Germinal center (tissue), 1 donor: ENCODE results near the gene KANSL1.
"Not testable (repeated sequence)": the region's sequence is repeated elsewhere in the genome, so short reads cannot be mapped to it uniquely, and the experiment has no call there.

ENCODE experiments used
- DNase-seq: peaks from one replicate; pipeline ENCODE4 v3.0.0; 2012; ENCODE audit warnings: mixed read lengths, low spot score

The KANSL1 gene

DNA sequence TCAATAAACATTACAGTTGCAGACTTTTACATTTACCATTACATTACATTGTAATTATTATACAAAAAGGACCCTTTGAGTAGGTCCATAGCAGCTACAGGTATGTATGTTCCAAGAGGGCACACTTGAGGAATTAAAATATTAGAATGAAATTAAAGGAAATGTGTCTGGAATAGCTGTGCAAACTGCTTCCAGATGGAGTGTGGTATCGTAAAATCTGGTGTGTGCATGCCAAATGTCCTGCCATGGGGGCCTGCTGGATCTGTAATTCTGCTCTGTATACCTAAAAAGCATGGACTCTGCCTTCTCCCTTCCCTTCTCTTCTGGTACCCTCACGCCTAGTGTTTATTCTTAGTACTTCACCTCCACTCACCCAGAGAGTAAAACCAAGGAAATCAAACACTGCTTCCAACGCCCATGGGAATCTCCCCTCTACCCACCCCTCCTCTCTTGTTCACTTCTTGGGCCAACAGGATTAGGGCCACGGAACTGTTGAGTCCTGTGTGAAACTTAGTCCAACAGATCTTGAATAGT, 155.4 kb downstream of the KANSL1 start:
- DNase-seq = no peak

DNA sequence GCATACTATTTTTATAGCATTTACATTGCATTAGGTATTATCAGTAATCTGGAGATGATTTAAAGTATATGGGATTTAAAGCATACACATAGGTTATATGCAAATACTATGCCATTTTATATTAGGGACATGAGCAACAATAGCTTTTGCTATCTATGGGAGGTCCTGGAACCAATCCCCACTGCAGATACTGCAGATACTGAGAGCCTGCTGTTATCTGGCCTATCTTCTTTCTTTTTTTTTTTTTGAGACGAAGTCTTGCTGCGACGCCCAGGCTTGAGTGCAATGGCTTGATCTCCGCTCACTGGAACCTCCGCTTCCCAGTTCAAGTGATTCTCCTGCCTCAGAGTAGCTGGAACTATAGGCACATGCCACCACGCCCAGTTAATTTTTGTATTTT, 156.7 kb downstream of the KANSL1 start:
- no peak for DNase-seq

DNA sequence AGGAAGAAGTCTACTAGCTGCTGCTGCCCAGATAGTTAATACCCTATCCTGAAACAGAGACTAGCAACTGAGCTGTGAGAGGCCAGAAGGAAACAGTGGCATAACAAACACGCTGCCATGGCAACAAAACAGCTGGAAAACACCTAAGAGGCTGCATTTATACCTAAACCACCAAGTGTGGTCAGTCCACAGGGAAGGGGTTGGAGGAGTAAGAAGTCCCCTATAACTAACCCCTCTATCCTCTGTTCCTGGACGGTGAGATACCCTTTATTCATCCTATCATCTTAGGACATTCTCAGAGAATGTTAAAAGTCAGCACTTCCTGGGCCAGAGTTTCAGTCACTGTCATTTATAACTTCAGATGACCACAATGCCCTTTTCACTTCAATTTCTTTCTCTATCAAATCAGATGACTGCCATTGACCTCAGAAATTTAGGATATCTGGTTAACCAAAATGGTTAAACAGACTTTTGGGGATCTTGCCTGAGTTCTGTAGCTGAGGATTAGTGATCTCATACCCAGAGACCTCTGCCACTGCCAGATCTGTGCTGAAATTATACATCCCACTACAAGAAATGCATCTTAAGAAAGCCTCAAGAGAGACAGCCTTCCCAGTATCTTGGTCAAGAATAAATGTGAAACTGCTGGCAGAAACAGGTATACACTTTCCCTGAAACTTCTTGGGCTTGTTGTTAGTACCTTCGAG, 158.0 kb downstream of the KANSL1 start:
- no peak for DNase-seq

DNA sequence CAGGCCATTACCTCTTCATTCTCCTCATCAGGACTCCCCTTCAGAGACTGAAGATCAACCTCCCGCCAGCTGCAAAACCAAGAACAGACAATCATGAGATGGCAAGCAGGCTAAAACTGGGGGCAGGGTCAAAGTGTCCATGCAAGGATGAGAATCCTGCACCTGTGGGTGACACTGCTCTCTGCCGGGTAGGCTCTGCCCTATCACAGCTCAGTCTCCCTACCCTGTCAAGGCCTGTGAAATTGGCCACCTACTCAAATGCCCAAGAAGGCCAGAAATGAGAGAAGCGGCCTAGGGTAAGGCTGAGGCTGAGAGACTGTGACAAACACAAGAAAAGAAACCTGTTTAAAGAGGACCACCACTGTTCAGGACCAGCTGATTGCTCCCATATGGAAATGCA, 159.8 kb downstream of the KANSL1 start:
- no peak for DNase-seq

DNA sequence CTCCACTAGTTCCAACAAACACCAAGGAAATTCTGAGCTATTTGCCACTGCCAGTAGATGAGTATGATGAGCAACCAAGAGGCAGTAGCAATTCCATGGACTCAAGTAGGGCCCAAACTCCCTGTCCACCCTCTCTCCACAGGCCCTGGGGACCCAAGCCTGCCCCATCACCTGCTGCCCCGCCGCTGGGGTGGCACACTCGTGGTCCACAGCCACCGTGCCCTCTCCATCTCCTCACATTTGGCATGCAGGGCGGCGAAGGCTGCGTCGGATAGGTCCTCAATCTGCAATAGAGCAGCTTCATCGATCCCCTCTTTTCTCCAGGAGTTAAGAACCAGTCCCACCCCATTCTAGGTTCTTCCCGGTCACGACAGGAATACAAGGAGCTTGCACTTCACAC, 160.3 kb downstream of the KANSL1 start:
- no peak for DNase-seq

DNA sequence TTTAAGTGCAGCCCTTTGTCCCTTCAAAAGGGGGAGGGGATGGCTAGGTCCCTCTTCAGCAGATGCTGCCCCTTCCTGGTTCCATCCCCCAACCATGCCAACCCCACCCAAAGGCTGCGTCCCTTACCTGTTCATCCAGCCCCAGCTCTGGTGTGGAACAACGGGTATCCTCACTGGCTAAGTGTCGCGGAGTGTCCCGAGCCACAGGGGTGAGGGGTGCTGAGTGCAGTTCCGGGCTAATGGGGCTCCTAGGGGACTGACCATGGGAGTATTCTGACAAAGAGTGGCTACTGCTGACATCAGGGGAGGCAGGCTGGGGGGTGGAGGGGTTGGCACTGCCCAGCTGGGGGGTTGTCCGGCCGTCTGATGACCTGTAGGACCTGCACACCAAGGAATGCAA, 161.3 kb downstream of the KANSL1 start:
- DNase-seq = no peak

DNA sequence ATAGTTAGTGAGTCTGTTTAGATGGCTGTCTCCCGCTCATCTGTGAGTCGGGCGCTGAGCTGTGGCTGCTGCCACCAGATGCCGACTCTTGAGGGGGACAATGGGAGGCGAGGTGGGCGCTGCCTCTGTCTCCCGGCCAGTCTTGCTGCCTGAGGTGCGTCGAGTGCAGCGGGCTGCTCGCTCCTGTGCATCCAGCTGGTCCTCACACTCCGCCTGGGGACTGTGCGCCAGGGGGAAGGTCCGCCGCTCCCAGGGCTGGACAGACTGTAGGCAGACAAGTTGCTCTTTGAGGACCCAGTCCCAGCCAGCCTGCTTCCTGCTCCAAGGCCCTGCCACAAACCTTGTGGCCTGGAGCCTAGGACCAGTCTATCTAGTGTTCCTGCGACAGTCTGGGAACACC, 161.8 kb downstream of the KANSL1 start:
- DNase-seq = no peak

DNA sequence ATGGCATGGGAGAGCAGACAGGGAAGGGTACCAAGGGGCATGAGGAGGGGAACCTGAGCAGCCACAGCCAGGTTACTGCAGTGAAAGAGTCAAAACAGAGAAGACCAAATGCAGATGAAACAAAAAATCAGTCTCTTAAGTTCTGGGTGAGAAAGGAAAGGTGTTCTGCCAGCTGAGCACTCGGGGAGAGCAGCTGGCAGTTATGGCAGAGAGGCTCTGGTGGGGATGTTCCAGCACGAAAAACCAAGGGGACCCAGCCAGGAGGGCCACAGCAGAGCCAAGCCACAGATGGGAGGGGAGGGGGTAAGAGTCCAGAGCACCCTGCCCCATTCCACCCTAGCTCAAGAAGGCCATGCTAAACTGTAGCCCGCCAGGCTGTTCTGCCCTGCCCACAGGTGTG, 162.5 kb downstream of the KANSL1 start:
- no peak for DNase-seq

DNA sequence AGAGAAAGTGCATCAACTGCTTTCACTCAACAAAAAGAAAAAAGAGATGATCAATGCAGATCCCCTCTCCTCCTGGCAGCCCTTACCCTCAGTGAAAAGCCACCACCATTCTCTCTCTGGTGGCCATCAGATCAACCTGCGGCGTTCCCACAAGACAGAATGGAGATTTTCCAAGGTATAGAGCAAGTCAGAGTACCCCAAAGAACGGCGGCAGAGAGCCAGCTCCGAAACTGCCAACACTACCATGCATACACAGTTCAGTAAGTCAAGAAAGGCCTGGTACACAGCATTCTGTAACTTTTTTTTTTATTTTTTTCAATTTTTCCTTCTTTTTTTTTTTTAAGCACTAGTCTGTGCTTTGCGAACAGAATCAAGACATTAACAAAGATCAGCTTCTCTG, 163.6 kb downstream of the KANSL1 start:
- DNase-seq = no peak

DNA sequence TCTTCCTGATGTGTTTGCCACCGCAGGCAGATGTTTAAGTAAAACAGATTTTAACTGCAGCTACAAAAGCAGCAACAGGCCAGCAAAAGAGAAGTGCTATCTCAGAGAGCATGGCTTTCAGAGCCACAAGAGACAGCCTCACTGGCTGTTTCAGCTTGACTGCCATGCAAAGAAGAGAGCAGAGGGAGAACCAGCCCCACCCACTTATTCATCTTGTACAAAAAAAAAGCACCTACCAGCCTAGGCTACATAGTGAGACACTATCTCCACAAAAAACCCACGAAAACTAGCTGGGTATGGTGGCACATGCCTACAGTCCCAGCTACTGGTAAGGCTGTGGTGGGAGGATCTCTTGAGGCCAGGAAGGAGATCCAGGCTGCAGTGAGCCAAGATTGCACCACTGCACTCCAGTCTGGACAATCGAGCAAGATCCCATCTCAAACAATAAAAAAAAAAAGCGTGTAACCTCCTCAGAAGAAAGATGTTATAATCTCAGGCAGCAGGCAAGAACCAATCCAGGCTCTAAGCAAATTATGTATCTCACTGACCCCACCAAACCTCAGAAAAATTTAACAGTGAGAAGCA, 164.2 kb downstream of the KANSL1 start:
- peak; percentile 46 for DNase-seq

DNA sequence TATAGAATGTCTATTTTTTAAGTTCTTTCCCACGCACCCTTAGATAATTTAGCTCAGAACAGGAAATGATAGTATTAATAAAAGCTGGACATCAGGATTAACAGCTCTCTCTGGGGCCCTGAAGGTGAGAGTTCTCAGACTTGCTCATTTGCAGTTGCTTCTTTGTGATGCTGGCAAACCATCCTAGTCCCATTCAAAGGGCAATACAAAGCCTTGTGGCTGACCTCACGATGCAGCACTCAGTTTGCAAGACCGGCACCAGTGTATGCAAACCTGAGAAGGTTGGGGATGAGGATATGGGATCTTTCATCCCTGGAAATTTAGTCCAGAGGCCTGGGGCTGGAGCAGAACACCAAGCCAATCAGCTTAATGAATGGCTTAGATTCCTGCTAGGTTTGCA, 164.9 kb downstream of the KANSL1 start:
- no peak for DNase-seq

DNA sequence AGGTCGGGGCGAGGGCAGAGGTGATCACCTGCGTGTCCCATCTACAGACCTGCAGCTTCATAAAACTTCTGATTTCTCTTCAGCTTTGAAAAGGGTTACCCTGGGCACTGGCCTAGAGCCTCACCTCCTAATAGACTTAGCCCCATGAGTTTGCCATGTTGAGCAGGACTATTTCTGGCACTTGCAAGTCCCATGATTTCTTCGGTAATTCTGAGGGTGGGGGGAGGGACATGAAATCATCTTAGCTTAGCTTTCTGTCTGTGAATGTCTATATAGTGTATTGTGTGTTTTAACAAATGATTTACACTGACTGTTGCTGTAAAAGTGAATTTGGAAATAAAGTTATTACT, 165.3 kb downstream of the KANSL1 start:
- no peak for DNase-seq

DNA sequence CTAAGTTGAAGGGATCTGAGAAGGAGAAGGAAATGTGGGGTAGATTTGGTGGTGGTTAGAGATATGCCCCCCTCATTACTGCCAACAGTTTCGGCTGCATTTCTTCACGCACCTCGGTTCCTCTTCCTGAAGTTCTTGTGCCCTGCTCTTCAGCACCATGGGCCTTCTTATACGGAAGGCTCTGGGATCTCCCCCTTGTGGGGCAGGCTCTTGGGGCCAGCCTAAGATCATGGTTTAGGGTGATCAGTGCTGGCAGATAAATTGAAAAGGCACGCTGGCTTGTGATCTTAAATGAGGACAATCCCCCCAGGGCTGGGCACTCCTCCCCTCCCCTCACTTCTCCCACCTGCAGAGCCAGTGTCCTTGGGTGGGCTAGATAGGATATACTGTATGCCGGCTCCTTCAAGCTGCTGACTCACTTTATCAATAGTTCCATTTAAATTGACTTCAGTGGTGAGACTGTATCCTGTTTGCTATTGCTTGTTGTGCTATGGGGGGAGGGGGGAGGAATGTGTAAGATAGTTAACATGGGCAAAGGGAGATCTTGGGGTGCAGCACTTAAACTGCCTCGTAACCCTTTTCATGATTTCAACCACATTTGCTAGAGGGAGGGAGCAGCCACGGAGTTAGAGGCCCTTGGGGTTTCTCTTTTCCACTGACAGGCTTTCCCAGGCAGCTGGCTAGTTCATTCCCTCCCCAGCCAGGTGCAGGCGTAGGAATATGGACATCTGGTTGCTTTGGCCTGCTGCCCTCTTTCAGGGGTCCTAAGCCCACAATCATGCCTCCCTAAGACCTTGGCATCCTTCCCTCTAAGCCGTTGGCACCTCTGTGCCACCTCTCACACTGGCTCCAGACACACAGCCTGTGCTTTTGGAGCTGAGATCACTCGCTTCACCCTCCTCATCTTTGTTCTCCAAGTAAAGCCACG, 165.9 kb downstream of the KANSL1 start:
- no peak for DNase-seq

DNA sequence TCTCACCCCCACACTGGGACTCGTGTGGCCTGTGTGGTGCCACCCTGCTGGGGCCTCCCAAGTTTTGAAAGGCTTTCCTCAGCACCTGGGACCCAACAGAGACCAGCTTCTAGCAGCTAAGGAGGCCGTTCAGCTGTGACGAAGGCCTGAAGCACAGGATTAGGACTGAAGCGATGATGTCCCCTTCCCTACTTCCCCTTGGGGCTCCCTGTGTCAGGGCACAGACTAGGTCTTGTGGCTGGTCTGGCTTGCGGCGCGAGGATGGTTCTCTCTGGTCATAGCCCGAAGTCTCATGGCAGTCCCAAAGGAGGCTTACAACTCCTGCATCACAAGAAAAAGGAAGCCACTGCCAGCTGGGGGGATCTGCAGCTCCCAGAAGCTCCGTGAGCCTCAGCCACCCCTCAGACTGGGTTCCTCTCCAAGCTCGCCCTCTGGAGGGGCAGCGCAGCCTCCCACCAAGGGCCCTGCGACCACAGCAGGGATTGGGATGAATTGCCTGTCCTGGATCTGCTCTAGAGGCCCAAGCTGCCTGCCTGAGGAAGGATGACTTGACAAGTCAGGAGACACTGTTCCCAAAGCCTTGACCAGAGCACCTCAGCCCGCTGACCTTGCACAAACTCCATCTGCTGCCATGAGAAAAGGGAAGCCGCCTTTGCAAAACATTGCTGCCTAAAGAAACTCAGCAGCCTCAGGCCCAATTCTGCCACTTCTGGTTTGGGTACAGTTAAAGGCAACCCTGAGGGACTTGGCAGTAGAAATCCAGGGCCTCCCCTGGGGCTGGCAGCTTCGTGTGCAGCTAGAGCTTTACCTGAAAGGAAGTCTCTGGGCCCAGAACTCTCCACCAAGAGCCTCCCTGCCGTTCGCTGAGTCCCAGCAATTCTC, 166.8 kb downstream of the KANSL1 start:
- no peak for DNase-seq

DNA sequence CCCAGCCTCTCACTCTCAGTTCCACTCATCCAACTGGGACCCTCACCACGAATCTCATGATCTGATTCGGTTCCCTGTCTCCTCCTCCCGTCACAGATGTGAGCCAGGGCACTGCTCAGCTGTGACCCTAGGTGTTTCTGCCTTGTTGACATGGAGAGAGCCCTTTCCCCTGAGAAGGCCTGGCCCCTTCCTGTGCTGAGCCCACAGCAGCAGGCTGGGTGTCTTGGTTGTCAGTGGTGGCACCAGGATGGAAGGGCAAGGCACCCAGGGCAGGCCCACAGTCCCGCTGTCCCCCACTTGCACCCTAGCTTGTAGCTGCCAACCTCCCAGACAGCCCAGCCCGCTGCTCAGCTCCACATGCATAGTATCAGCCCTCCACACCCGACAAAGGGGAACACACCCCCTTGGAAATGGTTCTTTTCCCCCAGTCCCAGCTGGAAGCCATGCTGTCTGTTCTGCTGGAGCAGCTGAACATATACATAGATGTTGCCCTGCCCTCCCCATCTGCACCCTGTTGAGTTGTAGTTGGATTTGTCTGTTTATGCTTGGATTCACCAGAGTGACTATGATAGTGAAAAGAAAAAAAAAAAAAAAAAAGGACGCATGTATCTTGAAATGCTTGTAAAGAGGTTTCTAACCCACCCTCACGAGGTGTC, 167.6 kb downstream of the KANSL1 start:
- no peak for DNase-seq

DNA sequence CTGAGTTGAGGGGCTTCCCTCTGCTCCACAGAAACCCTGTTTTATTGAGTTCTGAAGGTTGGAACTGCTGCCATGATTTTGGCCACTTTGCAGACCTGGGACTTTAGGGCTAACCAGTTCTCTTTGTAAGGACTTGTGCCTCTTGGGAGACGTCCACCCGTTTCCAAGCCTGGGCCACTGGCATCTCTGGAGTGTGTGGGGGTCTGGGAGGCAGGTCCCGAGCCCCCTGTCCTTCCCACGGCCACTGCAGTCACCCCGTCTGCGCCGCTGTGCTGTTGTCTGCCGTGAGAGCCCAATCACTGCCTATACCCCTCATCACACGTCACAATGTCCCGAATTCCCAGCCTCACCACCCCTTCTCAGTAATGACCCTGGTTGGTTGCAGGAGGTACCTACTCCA, 168.2 kb downstream of the KANSL1 start:
- no peak for DNase-seq

DNA sequence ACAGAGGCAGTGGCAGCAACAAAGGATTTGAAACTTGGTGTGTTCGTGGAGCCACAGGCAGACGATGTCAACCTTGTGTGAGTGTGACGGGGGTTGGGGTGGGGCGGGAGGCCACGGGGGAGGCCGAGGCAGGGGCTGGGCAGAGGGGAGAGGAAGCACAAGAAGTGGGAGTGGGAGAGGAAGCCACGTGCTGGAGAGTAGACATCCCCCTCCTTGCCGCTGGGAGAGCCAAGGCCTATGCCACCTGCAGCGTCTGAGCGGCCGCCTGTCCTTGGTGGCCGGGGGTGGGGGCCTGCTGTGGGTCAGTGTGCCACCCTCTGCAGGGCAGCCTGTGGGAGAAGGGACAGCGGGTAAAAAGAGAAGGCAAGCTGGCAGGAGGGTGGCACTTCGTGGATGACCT, 168.6 kb downstream of the KANSL1 start:
- no peak for DNase-seq

DNA sequence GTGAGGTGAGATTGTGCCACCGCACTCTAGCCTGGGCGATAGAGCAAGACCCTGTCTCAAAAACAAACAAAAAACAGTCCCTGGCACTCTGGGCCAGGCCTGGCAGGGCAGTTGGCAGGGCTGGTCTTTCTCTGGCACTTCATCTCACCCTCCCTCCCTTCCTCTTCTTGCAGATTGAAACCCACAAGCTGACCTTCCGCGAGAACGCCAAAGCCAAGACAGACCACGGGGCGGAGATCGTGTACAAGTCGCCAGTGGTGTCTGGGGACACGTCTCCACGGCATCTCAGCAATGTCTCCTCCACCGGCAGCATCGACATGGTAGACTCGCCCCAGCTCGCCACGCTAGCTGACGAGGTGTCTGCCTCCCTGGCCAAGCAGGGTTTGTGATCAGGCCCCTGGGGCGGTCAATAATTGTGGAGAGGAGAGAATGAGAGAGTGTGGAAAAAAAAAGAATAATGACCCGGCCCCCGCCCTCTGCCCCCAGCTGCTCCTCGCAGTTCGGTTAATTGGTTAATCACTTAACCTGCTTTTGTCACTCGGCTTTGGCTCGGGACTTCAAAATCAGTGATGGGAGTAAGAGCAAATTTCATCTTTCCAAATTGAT, 169.3 kb downstream of the KANSL1 start:
- DNase-seq = no peak

DNA sequence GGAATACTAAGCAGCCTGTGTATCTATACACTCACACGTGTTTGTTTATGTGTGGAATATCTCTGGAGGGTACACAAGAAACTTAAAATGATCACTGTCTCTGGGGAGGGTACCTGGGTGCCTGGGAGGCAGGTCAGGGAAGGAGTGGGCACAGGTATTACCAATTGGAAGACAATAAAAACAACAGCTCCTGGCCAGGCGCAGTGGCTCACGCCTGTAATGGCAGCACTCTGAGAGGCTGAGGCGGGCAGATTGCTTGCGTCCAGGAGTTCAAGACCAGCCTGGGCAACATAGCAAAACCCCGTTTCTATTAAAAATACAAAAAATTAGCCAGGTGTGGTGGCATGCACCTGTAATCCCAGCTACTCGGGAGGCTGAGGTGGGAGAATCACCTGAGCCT, 169.9 kb downstream of the KANSL1 start:
- not testable (repeated sequence) for DNase-seq

DNA sequence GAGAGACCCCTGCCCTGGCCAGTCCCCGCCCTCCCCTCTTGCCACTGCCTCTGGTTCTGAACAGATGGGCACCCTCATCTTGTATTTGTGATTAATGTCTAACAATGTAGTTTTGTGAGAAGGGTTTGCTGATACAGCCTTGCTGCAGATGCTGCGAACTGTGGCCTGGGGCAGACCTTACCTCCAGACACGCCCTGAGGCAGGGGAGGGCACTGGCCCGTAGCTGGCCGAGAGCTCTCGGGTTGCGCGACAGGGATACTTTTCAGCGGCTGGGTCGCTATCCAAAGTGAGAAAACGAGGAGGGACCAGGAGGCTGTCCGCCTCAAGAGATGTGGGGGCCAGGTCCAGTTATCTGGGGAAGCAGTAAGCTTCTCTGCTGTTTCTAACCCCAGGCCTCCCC, 172.2 kb downstream of the KANSL1 start:
- DNase-seq = no peak
